ENCODE data around the gene HTR3C. TPM values are rescaled to one million over a fixed set of nuclear protein-coding genes. Genes with fewer than 3 reads are reported as not detected.
A peak's percentile ranks its signal among the peaks of the same experiment; 100 is the strongest.
"Not testable (repeated sequence)": the region's sequence is repeated elsewhere in the genome, so short reads cannot be mapped to it uniquely, and the experiment has no call there.

The HTR3C gene
- total RNA-seq, 2 experiments from 2014 or later = not detected

GRCh38 chr3:184016811-184017671, 35.8 kb upstream of the HTR3C start:
- ATAC-seq (peak; percentile 88), DNase-seq (peak; percentile 22)

GRCh38 chr3:184017672-184018423, 35.0 kb upstream of the HTR3C start, which contains the start of gene ABCC5:
ABCC5 (minus strand) TSS chr3:184017884; CDS start chr3:184014392, 3,492 bp downstream.
- Mint-ChIP-seq H3K36me3 (ENCODE audit: low read depth) (peaks cover 6% of the 10 kb centered on the region), H3K27me3 (ENCODE audit: low read depth) (peaks cover 13% of the 10 kb centered on the region), H3K27ac (peak within 1 kb of the TSS; percentile 91), H3K9me3 (ENCODE audit: insufficient read depth) (no peaks in the 10 kb centered on the region), H3K4me1 (ENCODE audit: low read depth) (peaks cover 32% of the 10 kb centered on the region), H3K4me3 (peak within 1 kb of the TSS; percentile 98)
- ChIA-PET CTCF (interaction anchor here (0.6 to 1.5 kb wide), 19 partner anchors 8 to 441 kb away, joined by 3 to 13 read pairs (median 3); partner anchors contain the start of gene PARL), POLR2A (interaction anchor here (0.7 kb wide), 1 partner anchor 156 kb away, joined by 3 read pairs; no protein-coding TSS in a partner anchor)
- DNase-seq = peak; percentile 87
- ATAC-seq = peak; percentile 95

More at GRCh38 chr3:184016811-184017671, 35.8 kb upstream of the HTR3C start:
- CTCF ChIA-PET = interaction anchor here (0.6 to 3.2 kb wide), 17 partner anchors 11 to 346 kb away, joined by 3 to 24 read pairs (median 4); partner anchors contain the start of gene PARL
- Mint-ChIP-seq H3K4me3 (peak overlapping the region; percentile 98), H3K9me3 (ENCODE audit: insufficient read depth) (no peaks in the 10 kb centered on the region), H3K27ac (peak overlapping the region; percentile 91), H3K4me1 (ENCODE audit: low read depth) (peaks cover 28% of the 10 kb centered on the region), H3K36me3 (ENCODE audit: low read depth) (peaks cover 6% of the 10 kb centered on the region), H3K27me3 (ENCODE audit: low read depth) (peaks cover 13% of the 10 kb centered on the region)
- POLR2A ChIA-PET = interaction anchor here (0.6 kb wide), 1 partner anchor 54 kb away, joined by 3 read pairs; no protein-coding TSS in a partner anchor

- Mint-ChIP-seq H3K4me1 (ENCODE audit: low read depth) (peaks cover 32% of the 10 kb centered on the region), H3K36me3 (ENCODE audit: low read depth) (peaks cover 5% of the 10 kb centered on the region), H3K27me3 (ENCODE audit: low read depth) (peaks cover 17% of the 10 kb centered on the region), H3K4me3 (peak overlapping the region; percentile 98), H3K9me3 (ENCODE audit: insufficient read depth) (no peaks in the 10 kb centered on the region), H3K27ac (peak overlapping the region; percentile 91)
- ATAC-seq = no peak
- ChIA-PET CTCF (interaction anchor here (0.6 to 1.5 kb wide), 15 partner anchors 9 to 219 kb away, joined by 3 to 13 read pairs (median 4); partner anchors contain the start of gene PARL), POLR2A (interaction anchor here (0.7 kb wide), 1 partner anchor 156 kb away, joined by 3 read pairs; no protein-coding TSS in a partner anchor)
- no peak for DNase-seq
Observed at GRCh38 chr3:184018424-184018973, 34.3 kb upstream of the HTR3C start.

GRCh38 chr3:184022323-184022722, 30.5 kb upstream of the HTR3C start:
- peaks cover 17% of the 10 kb centered on the region for H3K4me1 Mint-ChIP-seq (ENCODE audit: low read depth)
- H3K36me3 Mint-ChIP-seq (ENCODE audit: low read depth) = peaks cover 3% of the 10 kb centered on the region
- H3K4me3 Mint-ChIP-seq = no peak overlapping the region
- DNase-seq (no peak), ATAC-seq (no peak)
- H3K27ac Mint-ChIP-seq = no peak overlapping the region
- no peaks in the 10 kb centered on the region for H3K9me3 Mint-ChIP-seq (ENCODE audit: insufficient read depth)
- peaks cover 30% of the 10 kb centered on the region for H3K27me3 Mint-ChIP-seq (ENCODE audit: low read depth)
- POLR2A ChIA-PET = no interaction called here
- CTCF ChIA-PET = no interaction called here

GRCh38 chr3:184025256-184025655, 27.6 kb upstream of the HTR3C start:
- DNase-seq; H3K4me3 Mint-ChIP-seq; H3K9me3 Mint-ChIP-seq (ENCODE audit: insufficient read depth); CTCF ChIA-PET; ATAC-seq; H3K36me3 Mint-ChIP-seq (ENCODE audit: low read depth); H3K27ac Mint-ChIP-seq: not testable (repeated sequence)
- H3K4me1 Mint-ChIP-seq (ENCODE audit: low read depth) = peaks cover 11% of the 10 kb centered on the region
- POLR2A ChIA-PET = interaction anchor here (0.6 kb wide), 1 partner anchor 51 kb away, joined by 3 read pairs; no protein-coding TSS in a partner anchor
- peaks cover 24% of the 10 kb centered on the region for H3K27me3 Mint-ChIP-seq (ENCODE audit: low read depth)

GRCh38 chr3:184028275-184028890, 24.5 kb upstream of the HTR3C start:
- ATAC-seq; POLR2A ChIA-PET; H3K4me3 Mint-ChIP-seq; H3K27ac Mint-ChIP-seq; DNase-seq; H3K36me3 Mint-ChIP-seq (ENCODE audit: low read depth); H3K4me1 Mint-ChIP-seq (ENCODE audit: low read depth); CTCF ChIA-PET; H3K9me3 Mint-ChIP-seq (ENCODE audit: insufficient read depth): not testable (repeated sequence)
- peaks cover 14% of the 10 kb centered on the region for H3K27me3 Mint-ChIP-seq (ENCODE audit: low read depth)

- no peak overlapping the region for H3K4me3 Mint-ChIP-seq
- no peaks in the 10 kb centered on the region for H3K9me3 Mint-ChIP-seq (ENCODE audit: insufficient read depth)
- no peak overlapping the region for H3K27ac Mint-ChIP-seq
- H3K36me3 Mint-ChIP-seq (ENCODE audit: low read depth) = no peaks in the 10 kb centered on the region
- H3K4me1 Mint-ChIP-seq (ENCODE audit: low read depth) = no peaks in the 10 kb centered on the region
- DNase-seq = no peak
- CTCF ChIA-PET = interaction anchor here (0.8 to 1.2 kb wide), 2 partner anchors 8 to 13 kb away, joined by 3 to 4 read pairs; no protein-coding TSS in a partner anchor
- H3K27me3 Mint-ChIP-seq (ENCODE audit: low read depth) = peaks cover 9% of the 10 kb centered on the region
- POLR2A ChIA-PET = no interaction called here
- ATAC-seq = no peak
Observed at GRCh38 chr3:184029443-184029842, 23.4 kb upstream of the HTR3C start.

- ChIA-PET POLR2A (no interaction called here), CTCF (interaction anchor here (1.2 kb wide), 1 partner anchor 14 kb away, joined by 3 read pairs; no protein-coding TSS in a partner anchor)
- no peaks in the 10 kb centered on the region for H3K36me3 Mint-ChIP-seq (ENCODE audit: low read depth)
- H3K4me3 Mint-ChIP-seq = no peak overlapping the region
- no peak for DNase-seq
- no peak overlapping the region for H3K27ac Mint-ChIP-seq
- no peaks in the 10 kb centered on the region for H3K9me3 Mint-ChIP-seq (ENCODE audit: insufficient read depth)
- H3K4me1 Mint-ChIP-seq (ENCODE audit: low read depth) = no peaks in the 10 kb centered on the region
- ATAC-seq = no peak
- H3K27me3 Mint-ChIP-seq (ENCODE audit: low read depth) = peaks cover 6% of the 10 kb centered on the region
Observed at GRCh38 chr3:184030536-184030935, 22.3 kb upstream of the HTR3C start.

- Mint-ChIP-seq H3K4me3 (no peak within 1 kb of the TSS), H3K9me3 (ENCODE audit: insufficient read depth) (no peaks in the 10 kb centered on the region), H3K36me3 (ENCODE audit: low read depth) (no peaks in the 10 kb centered on the region), H3K27me3 (ENCODE audit: low read depth) (peaks cover 3% of the 10 kb centered on the region), H3K27ac (no peak within 1 kb of the TSS), H3K4me1 (ENCODE audit: low read depth) (no peaks in the 10 kb centered on the region)
- DNase-seq = no peak
- no peak for ATAC-seq
- ChIA-PET CTCF (no interaction called here), POLR2A (no interaction called here)
Observed at GRCh38 chr3:184031187-184031792, 21.6 kb upstream of the HTR3C start, which contains the start of gene HTR3D. HTR3D (plus strand) TSS chr3:184031742; CDS start chr3:184031742, 0 bp downstream.

- no peak for DNase-seq
- CTCF ChIA-PET = no interaction called here
- Mint-ChIP-seq H3K36me3 (ENCODE audit: low read depth) (no peaks in the 10 kb centered on the region), H3K9me3 (ENCODE audit: insufficient read depth) (no peaks in the 10 kb centered on the region), H3K4me3 (no peak overlapping the region), H3K27ac (no peak overlapping the region), H3K27me3 (ENCODE audit: low read depth) (peaks cover 6% of the 10 kb centered on the region), H3K4me1 (ENCODE audit: low read depth) (no peaks in the 10 kb centered on the region)
- ATAC-seq = no peak
- POLR2A ChIA-PET = no interaction called here
Observed at GRCh38 chr3:184037816-184038215, 15.0 kb upstream of the HTR3C start.

GRCh38 chr3:184038307-184038706, 14.5 kb upstream of the HTR3C start:
- CTCF ChIA-PET; ATAC-seq; DNase-seq; H3K36me3 Mint-ChIP-seq (ENCODE audit: low read depth); H3K27ac Mint-ChIP-seq; H3K27me3 Mint-ChIP-seq (ENCODE audit: low read depth); POLR2A ChIA-PET; H3K4me1 Mint-ChIP-seq (ENCODE audit: low read depth); H3K4me3 Mint-ChIP-seq; H3K9me3 Mint-ChIP-seq (ENCODE audit: insufficient read depth): not testable (repeated sequence)
